RWPE2 (cell line): ENCODE data around the gene PSAP.
"Not testable (repeated sequence)": the region's sequence is repeated elsewhere in the genome, so short reads cannot be mapped to it uniquely, and the experiment has no call there.

Experiments
- ATAC-seq: fragments of 200-7000 bp; cut with Tn5 transposase; 3 replicates; pipeline ENCODE4 v1.9.1; 2021; ENCODE audit warnings: low read depth
- DNase-seq: peaks from one replicate; pipeline ENCODE4 v3.0.0-alpha.2; 2020; ENCODE audit warnings: low spot score
- H3K27ac ChIP-seq: fragments of 450-650 bp; 2 replicates; pipeline ENCODE4 v1.5.1; 2017; ENCODE audit warnings: mild to moderate bottlenecking; ENCODE audit not compliant: poor library complexity, severe bottlenecking
- H3K27me3 ChIP-seq: fragments of 250-450 bp; sonication (Bioruptor Pico); 2 replicates; pipeline ENCODE4 v1.5.1; 2021; ENCODE audit warnings: mild to moderate bottlenecking, moderate library complexity; ENCODE audit not compliant: insufficient read depth, poor library complexity, severe bottlenecking
- H3K36me3 ChIP-seq: fragments of 250-450 bp; sonication (Bioruptor Pico); 2 replicates; pipeline ENCODE4 v1.5.1; 2020; ENCODE audit warnings: low read depth, mild to moderate bottlenecking, moderate library complexity
- H3K4me1 ChIP-seq: fragments of 250-450 bp; sonication (Bioruptor Pico); 2 replicates; pipeline ENCODE4 v1.5.1; 2021; ENCODE audit warnings: mild to moderate bottlenecking, moderate library complexity; ENCODE audit not compliant: insufficient read depth, poor library complexity, severe bottlenecking
- H3K4me3 ChIP-seq: fragments of 250-450 bp; sonication (Bioruptor Pico); 2 replicates; pipeline ENCODE4 v1.5.1; 2021; ENCODE audit warnings: mild to moderate bottlenecking, moderate library complexity; ENCODE audit not compliant: severe bottlenecking
- H3K9me3 ChIP-seq: fragments of 250-450 bp; sonication (Bioruptor Pico); 2 replicates; pipeline ENCODE4 v1.5.1; 2021; ENCODE audit warnings: mild to moderate bottlenecking, moderate library complexity; ENCODE audit not compliant: severe bottlenecking
- TF ChIP-seq, protein P1 (sequence below): fragments of 450-650 bp; IDR thresholded peaks from one replicate; pipeline ENCODE4 v1.5.1; 2017; ENCODE audit warnings: mild to moderate bottlenecking, moderate library complexity; ENCODE audit not compliant: poor library complexity, severe bottlenecking

The PSAP gene

GRCh38 chr10:71880425-71881306 lies 29.6 kb upstream of the PSAP start:
- Histone ChIP-seq H3K36me3 (no peaks in the 10 kb centered on the region), H3K4me3 (no peak overlapping the region), H3K9me3 (no peaks in the 10 kb centered on the region), H3K4me1 (no peaks in the 10 kb centered on the region), H3K27me3 (no peaks in the 10 kb centered on the region), H3K27ac (no peak overlapping the region)
- TF ChIP-seq, protein P1, sequence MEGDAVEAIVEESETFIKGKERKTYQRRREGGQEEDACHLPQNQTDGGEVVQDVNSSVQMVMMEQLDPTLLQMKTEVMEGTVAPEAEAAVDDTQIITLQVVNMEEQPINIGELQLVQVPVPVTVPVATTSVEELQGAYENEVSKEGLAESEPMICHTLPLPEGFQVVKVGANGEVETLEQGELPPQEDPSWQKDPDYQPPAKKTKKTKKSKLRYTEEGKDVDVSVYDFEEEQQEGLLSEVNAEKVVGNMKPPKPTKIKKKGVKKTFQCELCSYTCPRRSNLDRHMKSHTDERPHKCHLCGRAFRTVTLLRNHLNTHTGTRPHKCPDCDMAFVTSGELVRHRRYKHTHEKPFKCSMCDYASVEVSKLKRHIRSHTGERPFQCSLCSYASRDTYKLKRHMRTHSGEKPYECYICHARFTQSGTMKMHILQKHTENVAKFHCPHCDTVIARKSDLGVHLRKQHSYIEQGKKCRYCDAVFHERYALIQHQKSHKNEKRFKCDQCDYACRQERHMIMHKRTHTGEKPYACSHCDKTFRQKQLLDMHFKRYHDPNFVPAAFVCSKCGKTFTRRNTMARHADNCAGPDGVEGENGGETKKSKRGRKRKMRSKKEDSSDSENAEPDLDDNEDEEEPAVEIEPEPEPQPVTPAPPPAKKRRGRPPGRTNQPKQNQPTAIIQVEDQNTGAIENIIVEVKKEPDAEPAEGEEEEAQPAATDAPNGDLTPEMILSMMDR, result no peak
- no peak; the same call in 2 of the 3 replicates for ATAC-seq
- no peak for DNase-seq

GRCh38 chr10:71878327-71879034 lies 27.4 kb upstream of the PSAP start:
- Histone ChIP-seq H3K4me1 (no peaks in the 10 kb centered on the region), H3K36me3 (no peaks in the 10 kb centered on the region), H3K9me3 (no peaks in the 10 kb centered on the region), H3K4me3 (no peak overlapping the region), H3K27me3 (no peaks in the 10 kb centered on the region), H3K27ac (no peak overlapping the region)
- no peak for DNase-seq
- TF ChIP-seq, protein P1, result no peak
- no peak for ATAC-seq

DNA sequence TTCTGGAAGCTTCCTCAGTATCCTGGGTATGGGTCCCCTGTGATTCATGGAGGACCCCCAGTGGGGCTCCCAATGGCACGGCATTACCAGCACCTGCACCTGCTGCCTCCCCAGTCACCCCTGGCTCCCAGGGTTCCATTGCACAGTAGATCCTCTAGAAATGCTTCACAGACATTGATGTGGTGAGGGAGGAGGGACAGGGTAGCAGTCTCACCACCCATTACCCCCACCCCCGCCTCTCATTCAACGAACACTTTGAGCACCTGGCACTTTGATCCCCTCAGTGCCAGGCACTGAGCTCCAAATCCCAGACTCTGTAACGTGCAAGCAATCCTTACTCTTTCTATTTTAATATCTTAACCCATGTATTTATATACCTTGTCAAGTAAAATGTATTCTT lies 26.8 kb upstream of the PSAP start:
- no peaks in the 10 kb centered on the region for H3K36me3 ChIP-seq
- ATAC-seq, result no peak

GRCh38 chr10:71874680-71875354 lies 23.8 kb upstream of the PSAP start:
- not testable (repeated sequence) for H3K9me3 ChIP-seq, ATAC-seq, H3K27ac ChIP-seq, H3K27me3 ChIP-seq, DNase-seq, H3K4me3 ChIP-seq, H3K36me3 ChIP-seq
- peaks cover 18% of the 10 kb centered on the region for H3K4me1 ChIP-seq

More for the DNA sequence above, 26.8 kb upstream of the PSAP start:
- no peak overlapping the region for H3K27ac ChIP-seq
- no peak for DNase-seq
- no peaks in the 10 kb centered on the region for H3K4me1 ChIP-seq
- TF ChIP-seq, protein P1, result no peak
- no peaks in the 10 kb centered on the region for H3K9me3 ChIP-seq
- no peaks in the 10 kb centered on the region for H3K27me3 ChIP-seq
- no peak overlapping the region for H3K4me3 ChIP-seq

- DNase-seq (no peak), ATAC-seq (no peak)
- H3K36me3 ChIP-seq, result no peaks in the 10 kb centered on the region
- no peak overlapping the region for H3K4me3 ChIP-seq
- H3K27me3 ChIP-seq, result no peaks in the 10 kb centered on the region
- H3K9me3 ChIP-seq, result peaks cover 3% of the 10 kb centered on the region
- no peak overlapping the region for H3K27ac ChIP-seq
- TF ChIP-seq, protein P1, result no peak
- peaks cover 18% of the 10 kb centered on the region for H3K4me1 ChIP-seq
These were observed 22.6 kb upstream of the PSAP start for GRCh38 chr10:71873582-71874211.

DNA sequence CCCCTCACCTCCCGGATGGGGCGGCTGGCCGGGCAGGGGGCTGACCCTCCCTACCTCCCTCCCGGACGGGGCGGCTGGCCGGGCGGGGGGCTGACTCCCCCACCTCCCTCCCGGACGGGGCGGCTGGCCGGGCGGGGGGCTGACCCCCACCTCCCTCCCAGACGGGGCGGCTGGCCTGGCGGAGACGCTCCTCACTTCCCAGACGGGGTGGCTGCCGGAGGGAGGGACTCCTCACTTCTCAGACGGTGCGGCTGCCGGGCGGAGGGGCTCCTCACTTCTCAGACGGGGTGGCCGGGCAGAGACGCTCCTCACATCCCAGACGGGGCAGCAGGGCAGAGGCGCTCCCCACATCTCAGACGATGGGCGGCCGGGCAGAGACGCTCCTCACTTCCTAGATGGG lies 18.6 kb upstream of the PSAP start:
- DNase-seq, ATAC-seq, H3K27me3 ChIP-seq, H3K36me3 ChIP-seq, H3K4me3 ChIP-seq, H3K27ac ChIP-seq, H3K9me3 ChIP-seq: not testable (repeated sequence)
- H3K4me1 ChIP-seq, result peaks cover 31% of the 10 kb centered on the region
